SU-DHL-6 (cell line): ENCODE measurements around the gene FANCI.

Source experiments
- H2AFZ ChIP-seq: fragments of 200-600 bp; sonication (generic); 2 replicates; pipeline ENCODE4 v1.6.1; 2014; ENCODE audit warnings: low read depth, mild to moderate bottlenecking, moderate library complexity, mixed read lengths, antibody characterized with exemption, low read length; ENCODE audit not compliant: severe bottlenecking
- H3F3A ChIP-seq: fragments of 200-600 bp; shearing (Covaris generic); 2 replicates; pipeline ENCODE4 v1.6.0; 2016; ENCODE audit warnings: antibody characterized with exemption, mild to moderate bottlenecking; ENCODE audit not compliant: insufficient read depth
- H3K27ac ChIP-seq: fragments of 200-600 bp; sonication (generic); 2 replicates; pipeline ENCODE4 v1.5.1; 2016; ENCODE audit warnings: low read depth, mild to moderate bottlenecking, low read length, moderate library complexity, mixed read lengths
- H3K27me3 ChIP-seq: fragments of 200-600 bp; sonication (generic), shearing (Covaris generic); 2 replicates; pipeline ENCODE4 v1.6.0; 2014; ENCODE audit warnings: mild to moderate bottlenecking, low read length
- H3K36me3 ChIP-seq: fragments of 200-600 bp; sonication (generic); 2 replicates; pipeline ENCODE4 v1.6.1; 2014; ENCODE audit warnings: mild to moderate bottlenecking, low read length, mixed read lengths
- H3K4me2 ChIP-seq: fragments of 300-600, 200-600 bp; shearing (Covaris generic), sonication (generic); 2 replicates; pipeline ENCODE4 v1.6.0; 2014; ENCODE audit warnings: low read length, low read depth, mild to moderate bottlenecking; ENCODE audit not compliant: poor library complexity, severe bottlenecking
- H3K4me3 ChIP-seq: fragments of 200-600 bp; sonication (generic); 2 replicates; pipeline ENCODE4 v1.5.1; 2014; ENCODE audit warnings: antibody characterized with exemption, low read length, mild to moderate bottlenecking, mixed read lengths; ENCODE audit not compliant: insufficient read depth, poor library complexity, severe bottlenecking
- H3K79me2 ChIP-seq: fragments of 200-600 bp; sonication (generic); 2 replicates; pipeline ENCODE4 v1.6.1; 2014; ENCODE audit warnings: mild to moderate bottlenecking, low read length, moderate library complexity; ENCODE audit not compliant: insufficient read depth
- H3K9ac ChIP-seq: fragments of 200-600 bp; sonication (generic); 2 replicates; pipeline ENCODE4 v1.7.0; 2014; ENCODE audit warnings: mild to moderate bottlenecking, low read length
- H3K9me2 ChIP-seq: fragments of 200-600 bp; sonication (generic); replicated peaks from 2 replicates; pipeline ENCODE4 v1.6.1; 2014; ENCODE audit warnings: low read length; ENCODE audit not compliant: insufficient read depth
- H3K9me3 ChIP-seq: fragments of 200-600 bp; sonication (generic); 2 replicates; pipeline ENCODE4 v1.6.1; 2014; ENCODE audit warnings: low read length, mixed read lengths; ENCODE audit not compliant: insufficient read depth
- H4K20me1 ChIP-seq: fragments of 200-600 bp; sonication (generic); 2 replicates; pipeline ENCODE4 v1.6.1; 2014; ENCODE audit warnings: low read depth, mild to moderate bottlenecking, antibody characterized with exemption, low read length, moderate library complexity, mixed read lengths
- CTCF ChIP-seq: fragments of 200-600 bp; sonication (generic); IDR thresholded peaks from one replicate; pipeline ENCODE4 v1.5.1; 2017; ENCODE audit warnings: antibody characterized with exemption, mild to moderate bottlenecking, low read length, moderate library complexity; ENCODE audit not compliant: insufficient read depth, poor library complexity, severe bottlenecking
- EZH2phosphoT487 ChIP-seq: fragments of 200-600 bp; sonication (generic), shearing (Covaris generic); conservative IDR thresholded peaks from 2 replicates; pipeline ENCODE4 v1.6.1; 2018; ENCODE audit warnings: mild to moderate bottlenecking, antibody characterized with exemption, low read length, moderate library complexity, mixed read lengths

FANCI gene

DNA sequence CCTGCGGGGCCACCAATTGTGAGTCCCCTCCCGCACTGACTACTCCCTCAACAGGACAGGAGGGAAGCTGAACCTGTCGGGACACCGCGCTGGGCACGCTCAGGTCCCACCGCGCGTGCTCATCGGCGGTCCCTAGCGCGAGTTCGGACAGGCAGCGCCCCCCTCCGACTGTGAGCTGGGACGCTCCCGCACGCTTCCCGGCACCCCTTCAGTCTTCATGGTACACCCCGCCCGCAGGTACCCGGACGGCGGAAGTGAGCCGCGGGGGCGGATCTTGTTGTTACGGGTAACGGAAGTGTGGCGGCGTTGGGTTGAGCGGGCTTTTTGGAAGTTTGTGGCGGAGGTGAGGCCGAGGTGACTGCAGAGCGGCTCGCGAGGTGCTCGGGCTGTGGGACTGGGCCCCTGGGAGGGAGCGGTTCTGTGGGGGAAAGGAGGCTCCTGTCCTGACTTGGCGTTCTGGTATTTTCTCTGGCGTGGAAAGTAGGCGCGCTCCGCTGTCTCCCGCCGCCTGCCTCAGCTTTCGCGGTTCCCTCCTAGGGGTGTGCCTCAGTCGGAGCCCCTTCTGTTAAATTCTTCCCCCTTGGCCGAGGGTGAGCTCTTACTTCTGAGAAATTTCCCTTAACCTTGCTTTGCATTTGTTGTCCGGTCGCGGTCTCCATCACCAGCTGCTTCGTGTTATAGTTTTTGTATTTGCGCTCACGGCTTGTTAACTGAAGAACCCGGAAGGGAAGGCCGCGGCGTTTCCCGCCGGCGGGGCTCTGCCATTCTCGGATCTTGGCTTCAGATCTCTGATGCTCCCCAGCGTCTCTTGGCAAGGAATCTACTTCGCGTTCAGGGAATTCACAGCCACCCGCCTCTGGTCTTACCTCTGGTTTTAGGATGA lies at the start of gene FANCI:
Gene FANCI (plus strand): TSS at position 289 of the 883 bp plus-strand sequence. CDS start 3,669 bp downstream, outside the sequence.
- no peaks in the 10 kb centered on the region for H3K27me3 ChIP-seq
- H3K4me2 ChIP-seq = peak within 1 kb of the TSS; percentile 61
- H3F3A ChIP-seq = peaks cover 5% of the 10 kb centered on the region
- H3K36me3 ChIP-seq = peaks cover 25% of the 10 kb centered on the region
- H3K4me3 ChIP-seq = peak within 1 kb of the TSS; percentile 71
- H3K79me2 ChIP-seq = peaks cover 48% of the 10 kb centered on the region
- H3K27ac ChIP-seq = peak within 1 kb of the TSS; percentile 93
- peak within 1 kb of the TSS; percentile 84 for H3K9ac ChIP-seq
- no peaks in the 10 kb centered on the region for H3K9me2 ChIP-seq
- TF ChIP-seq CTCF (peak; percentile 35), EZH2phosphoT487 (no peak)
- peaks cover 9% of the 10 kb centered on the region; the same call in 1 of the 2 replicates for H4K20me1 ChIP-seq
- H2AFZ ChIP-seq = peak within 1 kb of the TSS; percentile 84
- H3K9me3 ChIP-seq = no peaks in the 10 kb centered on the region

DNA sequence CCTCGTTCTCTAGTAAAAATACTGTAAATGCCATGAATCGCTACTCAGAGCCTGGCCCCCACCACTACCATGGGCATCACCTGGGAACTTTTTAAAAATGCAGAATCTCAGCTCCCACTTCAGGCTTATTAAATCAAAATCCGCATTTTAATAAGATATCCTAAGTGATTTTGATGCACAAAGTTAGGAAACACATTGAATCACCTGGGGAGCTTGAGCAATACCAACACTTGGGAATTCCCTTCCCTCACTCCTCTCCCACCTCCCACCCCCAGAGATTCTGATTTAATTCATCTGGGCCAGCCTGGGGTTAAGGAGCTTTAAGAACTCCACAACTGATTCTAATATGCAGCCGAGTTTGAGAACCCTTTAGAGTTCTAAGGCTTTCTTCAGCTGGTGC lies 49.2 kb upstream of the FANCI start:
- H3K9ac ChIP-seq = no peak overlapping the region
- TF ChIP-seq EZH2phosphoT487 (no peak), CTCF (no peak)
- H3K4me3 ChIP-seq = no peak overlapping the region
- no peaks in the 10 kb centered on the region for H4K20me1 ChIP-seq
- no peaks in the 10 kb centered on the region for H3K9me2 ChIP-seq
- no peak overlapping the region for H3K4me2 ChIP-seq
- no peak overlapping the region for H3K27ac ChIP-seq
- H3K36me3 ChIP-seq = no peaks in the 10 kb centered on the region
- no peaks in the 10 kb centered on the region for H3K27me3 ChIP-seq
- no peaks in the 10 kb centered on the region for H3K79me2 ChIP-seq
- no peaks in the 10 kb centered on the region for H3K9me3 ChIP-seq
- no peak overlapping the region for H2AFZ ChIP-seq
- no peaks in the 10 kb centered on the region for H3F3A ChIP-seq

DNA sequence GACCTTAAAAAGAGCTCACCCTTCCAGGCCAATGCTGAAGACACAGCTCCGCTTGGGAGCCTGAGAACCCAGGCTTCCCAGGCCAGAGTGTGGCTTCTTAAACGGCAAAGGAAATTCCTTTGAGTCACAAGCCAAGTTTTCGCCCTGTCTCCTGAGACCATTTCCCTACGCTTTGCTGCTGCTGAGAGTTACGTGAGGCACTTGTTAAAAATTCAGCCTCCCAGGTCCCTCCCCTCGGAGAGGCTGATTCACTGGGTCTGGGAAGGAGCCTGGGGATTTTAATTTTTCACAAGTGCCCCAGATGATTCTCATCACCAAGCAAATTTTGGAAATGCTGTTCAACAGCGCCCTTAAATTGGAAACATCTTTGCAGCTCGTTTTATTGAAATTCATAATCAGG lies 47.9 kb upstream of the FANCI start:
- no peaks in the 10 kb centered on the region for H3K36me3 ChIP-seq
- no peaks in the 10 kb centered on the region for H3K27me3 ChIP-seq
- H3K4me3 ChIP-seq = no peak overlapping the region
- no peaks in the 10 kb centered on the region for H4K20me1 ChIP-seq
- no peaks in the 10 kb centered on the region for H3K79me2 ChIP-seq
- H3K9me3 ChIP-seq = no peaks in the 10 kb centered on the region
- H3K9me2 ChIP-seq = no peaks in the 10 kb centered on the region
- no peak overlapping the region for H3K4me2 ChIP-seq
- H3F3A ChIP-seq = no peaks in the 10 kb centered on the region
- H3K9ac ChIP-seq = no peak overlapping the region
- TF ChIP-seq CTCF = no peak
- no peak for TF ChIP-seq EZH2phosphoT487
- no peak overlapping the region for H3K27ac ChIP-seq
- H2AFZ ChIP-seq = no peak overlapping the region
